ENCODE results near the gene GPC4.

The GPC4 gene

GRCh38 chrX:133308499-133308897 is 106.8 kb downstream of the GPC4 start:
- ChIA-PET POLR2A (no interaction called here), CTCF (no interaction called here)
- Histone ChIP-seq H3K4me1 (ENCODE audit: control insufficient read depth, insufficient read depth, low read length) (no peaks in the 10 kb centered on the region), H3K36me3 (ENCODE audit: control insufficient read depth in 2 of 2, insufficient read depth in 1 of 2, low read length in 2 of 2) (peaks cover 2 to 5% of the 10 kb centered on the region in 2 experiments; a peak in 1 of 3 replicates), H3K27ac (ENCODE audit: extremely low read depth, low read depth, low read length) (no peak overlapping the region), H3K4me3 (ENCODE audit: low read depth, low read length) (no peak overlapping the region), H3K9me3 (ENCODE audit: control insufficient read depth, insufficient read depth, low read depth, low read length) (no peaks in the 10 kb centered on the region)
- TF ChIP-seq ZNF837 (tag by site-specific recombination; IDR thresholded peaks at IDR 0.05) (no peak), HOXD13 (CRISPR knock-in tag; IDR thresholded peaks at IDR 0.05; ENCODE audit: borderline replicate concordance) (no peak)

- ChIA-PET POLR2A (no interaction called here), CTCF (no interaction called here)
- TF ChIP-seq ZNF157 (tag by site-specific recombination; IDR thresholded peaks at IDR 0.05): no peak
- no peak for TF ChIP-seq CTCF (tag by site-specific recombination; IDR thresholded peaks at IDR 0.05)
- TF ChIP-seq ZNF776 (tag by site-specific recombination; IDR thresholded peaks at IDR 0.05; ENCODE audit: borderline replicate concordance): no peak
- no peak for TF ChIP-seq ZNF211 (tag by site-specific recombination; IDR thresholded peaks at IDR 0.05; ENCODE audit: low read depth)
- no peak for TF ChIP-seq ZNF398 (tag by site-specific recombination; IDR thresholded peaks at IDR 0.05)
- no peaks in the 10 kb centered on the region for H3K9me3 ChIP-seq (ENCODE audit: control insufficient read depth, insufficient read depth, low read depth, low read length)
- H3K4me3 ChIP-seq (ENCODE audit: low read depth, low read length): no peak overlapping the region
- H3K36me3 ChIP-seq (ENCODE audit: control insufficient read depth in 2 of 2, insufficient read depth in 1 of 2, low read length in 2 of 2): peaks cover 3 to 8% of the 10 kb centered on the region in 2 experiments; a peak in 1 of 3 replicates
- H3K27ac ChIP-seq (ENCODE audit: extremely low read depth, low read depth, low read length): no peak overlapping the region
- no peaks in the 10 kb centered on the region for H3K4me1 ChIP-seq (ENCODE audit: control insufficient read depth, insufficient read depth, low read length)
Observed at GRCh38 chrX:133307637-133308498, 107.4 kb downstream of the GPC4 start.

GRCh38 chrX:133307094-133307493 is 108.2 kb downstream of the GPC4 start:
- Histone ChIP-seq H3K4me3 (ENCODE audit: low read depth, low read length) (no peak overlapping the region), H3K4me1 (ENCODE audit: control insufficient read depth, insufficient read depth, low read length) (no peaks in the 10 kb centered on the region), H3K36me3 (ENCODE audit: control insufficient read depth in 2 of 2, insufficient read depth in 1 of 2, low read length in 2 of 2) (peaks cover 3 to 12% of the 10 kb centered on the region in 2 experiments; a peak in 1 of 3 replicates), H3K9me3 (ENCODE audit: control insufficient read depth, insufficient read depth, low read depth, low read length) (no peaks in the 10 kb centered on the region), H3K27ac (ENCODE audit: extremely low read depth, low read depth, low read length) (no peak overlapping the region)
- TF ChIP-seq ZBTB49 (tag by site-specific recombination; IDR thresholded peaks at IDR 0.05; ENCODE audit: low read depth) (no peak), ZFP3 (tag by site-specific recombination; IDR thresholded peaks at IDR 0.05; ENCODE audit: low read depth) (no peak), PRDM6 (tag by site-specific recombination; IDR thresholded peaks at IDR 0.05) (no peak), ZNF202 (tag by site-specific recombination; IDR thresholded peaks at IDR 0.05; ENCODE audit: borderline replicate concordance) (no peak), ZNF624 (tag by site-specific recombination; IDR thresholded peaks at IDR 0.05) (no peak), ZNF155 (tag by site-specific recombination; IDR thresholded peaks at IDR 0.05) (no peak)
- POLR2A ChIA-PET: no interaction called here
- CTCF ChIA-PET: no interaction called here

Measured in HEK293 (cell line).